ENCODE data around the gene RUVBL2. TPM values are rescaled to one million over a fixed set of nuclear protein-coding genes. Genes with fewer than 3 reads are reported as not detected.

RUVBL2 gene
- total RNA-seq, 1 experiment from 2014 or later: 270 TPM

GRCh38 chr19:48968179-48968661, 25.5 kb upstream of the RUVBL2 start:
- Histone ChIP-seq H3K27ac (ENCODE audit: low read depth, low read length) (peak overlapping the region; percentile 19; the same call in 1 of the 2 replicates), H3K9me2 (ENCODE audit: insufficient read depth) (no peaks in the 10 kb centered on the region)
- CTCF ChIA-PET: no interaction called here

More at GRCh38 chr19:48968179-48968661, 25.5 kb upstream of the RUVBL2 start:
- H3K9me3 ChIP-seq (ENCODE audit: control insufficient read depth in 1 of 2, insufficient read depth in 1 of 2, low read depth in 1 of 2, low read length in 2 of 2): no peaks in the 10 kb centered on the region
- ChIA-PET RAD21 (ENCODE audit: low non-redundant PET in 1 of 2, low total read pairs in 2 of 2, uncharacterized antibody in 2 of 2, unreplicated experiment in 2 of 2) (no interaction called here), POLR2A (interaction anchor here (0.6 to 2.4 kb wide), 6 partner anchors 8 to 349 kb away, joined by 3 to 7 read pairs (median 3); partner anchors contain the start of genes GYS1, PPP1R15A, RPL18 and RUVBL2)
- H4K20me1 ChIP-seq (ENCODE audit: insufficient read depth): peaks cover 9% of the 10 kb centered on the region; the same call in 1 of the 2 replicates
- no peaks in the 10 kb centered on the region for H3K27me3 ChIP-seq (ENCODE audit: insufficient read depth, low read length)
- no peak for TF ChIP-seq SIN3A (IDR thresholded peaks at IDR 0.05; ENCODE audit: low read depth)
- no peak for TF ChIP-seq EZH2phosphoT487 (IDR thresholded peaks at IDR 0.05; ENCODE audit: borderline replicate concordance)
- no peak for TF ChIP-seq EZH2 (IDR thresholded peaks at IDR 0.05)
- TF ChIP-seq, protein P1, sequence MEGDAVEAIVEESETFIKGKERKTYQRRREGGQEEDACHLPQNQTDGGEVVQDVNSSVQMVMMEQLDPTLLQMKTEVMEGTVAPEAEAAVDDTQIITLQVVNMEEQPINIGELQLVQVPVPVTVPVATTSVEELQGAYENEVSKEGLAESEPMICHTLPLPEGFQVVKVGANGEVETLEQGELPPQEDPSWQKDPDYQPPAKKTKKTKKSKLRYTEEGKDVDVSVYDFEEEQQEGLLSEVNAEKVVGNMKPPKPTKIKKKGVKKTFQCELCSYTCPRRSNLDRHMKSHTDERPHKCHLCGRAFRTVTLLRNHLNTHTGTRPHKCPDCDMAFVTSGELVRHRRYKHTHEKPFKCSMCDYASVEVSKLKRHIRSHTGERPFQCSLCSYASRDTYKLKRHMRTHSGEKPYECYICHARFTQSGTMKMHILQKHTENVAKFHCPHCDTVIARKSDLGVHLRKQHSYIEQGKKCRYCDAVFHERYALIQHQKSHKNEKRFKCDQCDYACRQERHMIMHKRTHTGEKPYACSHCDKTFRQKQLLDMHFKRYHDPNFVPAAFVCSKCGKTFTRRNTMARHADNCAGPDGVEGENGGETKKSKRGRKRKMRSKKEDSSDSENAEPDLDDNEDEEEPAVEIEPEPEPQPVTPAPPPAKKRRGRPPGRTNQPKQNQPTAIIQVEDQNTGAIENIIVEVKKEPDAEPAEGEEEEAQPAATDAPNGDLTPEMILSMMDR (IDR thresholded peaks at IDR 0.05 in 2 of 3, conservative IDR thresholded peaks at IDR 0.05 in 1 of 3; ENCODE audit: borderline replicate concordance in 1 of 3, insufficient read depth in 1 of 3, low read depth in 2 of 3, low read length in 2 of 3): no peak
- TF ChIP-seq CEBPB (IDR thresholded peaks at IDR 0.05; ENCODE audit: low read depth): no peak
- TF ChIP-seq, protein P2, sequence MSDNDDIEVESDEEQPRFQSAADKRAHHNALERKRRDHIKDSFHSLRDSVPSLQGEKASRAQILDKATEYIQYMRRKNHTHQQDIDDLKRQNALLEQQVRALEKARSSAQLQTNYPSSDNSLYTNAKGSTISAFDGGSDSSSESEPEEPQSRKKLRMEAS (IDR thresholded peaks at IDR 0.05): no peak
- TF ChIP-seq, protein P3, sequence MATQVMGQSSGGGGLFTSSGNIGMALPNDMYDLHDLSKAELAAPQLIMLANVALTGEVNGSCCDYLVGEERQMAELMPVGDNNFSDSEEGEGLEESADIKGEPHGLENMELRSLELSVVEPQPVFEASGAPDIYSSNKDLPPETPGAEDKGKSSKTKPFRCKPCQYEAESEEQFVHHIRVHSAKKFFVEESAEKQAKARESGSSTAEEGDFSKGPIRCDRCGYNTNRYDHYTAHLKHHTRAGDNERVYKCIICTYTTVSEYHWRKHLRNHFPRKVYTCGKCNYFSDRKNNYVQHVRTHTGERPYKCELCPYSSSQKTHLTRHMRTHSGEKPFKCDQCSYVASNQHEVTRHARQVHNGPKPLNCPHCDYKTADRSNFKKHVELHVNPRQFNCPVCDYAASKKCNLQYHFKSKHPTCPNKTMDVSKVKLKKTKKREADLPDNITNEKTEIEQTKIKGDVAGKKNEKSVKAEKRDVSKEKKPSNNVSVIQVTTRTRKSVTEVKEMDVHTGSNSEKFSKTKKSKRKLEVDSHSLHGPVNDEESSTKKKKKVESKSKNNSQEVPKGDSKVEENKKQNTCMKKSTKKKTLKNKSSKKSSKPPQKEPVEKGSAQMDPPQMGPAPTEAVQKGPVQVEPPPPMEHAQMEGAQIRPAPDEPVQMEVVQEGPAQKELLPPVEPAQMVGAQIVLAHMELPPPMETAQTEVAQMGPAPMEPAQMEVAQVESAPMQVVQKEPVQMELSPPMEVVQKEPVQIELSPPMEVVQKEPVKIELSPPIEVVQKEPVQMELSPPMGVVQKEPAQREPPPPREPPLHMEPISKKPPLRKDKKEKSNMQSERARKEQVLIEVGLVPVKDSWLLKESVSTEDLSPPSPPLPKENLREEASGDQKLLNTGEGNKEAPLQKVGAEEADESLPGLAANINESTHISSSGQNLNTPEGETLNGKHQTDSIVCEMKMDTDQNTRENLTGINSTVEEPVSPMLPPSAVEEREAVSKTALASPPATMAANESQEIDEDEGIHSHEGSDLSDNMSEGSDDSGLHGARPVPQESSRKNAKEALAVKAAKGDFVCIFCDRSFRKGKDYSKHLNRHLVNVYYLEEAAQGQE (IDR thresholded peaks at IDR 0.05; ENCODE audit: low read depth): no peak
- no peak; the same call in 1 of the 2 replicates for TF ChIP-seq JUND (IDR thresholded peaks at IDR 0.05)
- TF ChIP-seq ZNF274 (IDR thresholded peaks at IDR 0.05; ENCODE audit: low read depth, low read length): no peak
- TF ChIP-seq ZFX (IDR thresholded peaks at IDR 0.05): no peak
- TF ChIP-seq FOSL1 (IDR thresholded peaks at IDR 0.05; ENCODE audit: low read depth): no peak
- no peak for TF ChIP-seq CBX3 (IDR thresholded peaks at IDR 0.05; ENCODE audit: low read depth)
- H3K9ac ChIP-seq (ENCODE audit: low read length): no peak overlapping the region
- peaks cover 8 to 26% of the 10 kb centered on the region in 2 experiments; a peak in 3 of 4 replicates for H3K36me3 ChIP-seq (ENCODE audit: control insufficient read depth in 1 of 2, insufficient read depth in 2 of 2, low read length in 2 of 2)
- ATAC-seq (no peak), DNase-seq (ENCODE audit: low read depth, low spot score) (no peak)
- H3K4me2 ChIP-seq (ENCODE audit: low read length): no peak overlapping the region
- no peak overlapping the region for H2AFZ ChIP-seq (ENCODE audit: low read depth, low read length, poor library complexity, severe bottlenecking)
- H3K4me1 ChIP-seq (ENCODE audit: control insufficient read depth in 1 of 2, insufficient read depth in 2 of 2, low read length in 2 of 2): peaks cover 16 to 40% of the 10 kb centered on the region in 2 experiments
- intact Hi-C loops (cut with micrococcal nuclease): loop anchor here (5.0 kb wide), 1 partner anchor 96 kb away; the partner anchor contains the start of gene PPP1R15A
- TSS peak; percentile 22 for BruUV-seq (replicated peaks)
- H3K79me2 ChIP-seq (ENCODE audit: insufficient read depth, low read length): peaks cover 16% of the 10 kb centered on the region
- no peak overlapping the region for H3K4me3 ChIP-seq (replicated peaks in 1 of 2; ENCODE audit: low read depth in 1 of 2, low read length in 2 of 2)
